GM19372 (cell line): ENCODE results near the gene MCF2L.
"Not testable (repeated sequence)": the region's sequence is repeated elsewhere in the genome, so short reads cannot be mapped to it uniquely, and the experiment has no call there.

ENCODE experiments used
- ATAC-seq: cut with Tn5 transposase; IDR thresholded peaks from one replicate; pipeline ENCODE4 v1.9.1; 2021; ENCODE audit warnings: mild to moderate bottlenecking, low read depth, moderate library complexity; ENCODE audit not compliant: unreplicated experiment

The MCF2L gene

DNA sequence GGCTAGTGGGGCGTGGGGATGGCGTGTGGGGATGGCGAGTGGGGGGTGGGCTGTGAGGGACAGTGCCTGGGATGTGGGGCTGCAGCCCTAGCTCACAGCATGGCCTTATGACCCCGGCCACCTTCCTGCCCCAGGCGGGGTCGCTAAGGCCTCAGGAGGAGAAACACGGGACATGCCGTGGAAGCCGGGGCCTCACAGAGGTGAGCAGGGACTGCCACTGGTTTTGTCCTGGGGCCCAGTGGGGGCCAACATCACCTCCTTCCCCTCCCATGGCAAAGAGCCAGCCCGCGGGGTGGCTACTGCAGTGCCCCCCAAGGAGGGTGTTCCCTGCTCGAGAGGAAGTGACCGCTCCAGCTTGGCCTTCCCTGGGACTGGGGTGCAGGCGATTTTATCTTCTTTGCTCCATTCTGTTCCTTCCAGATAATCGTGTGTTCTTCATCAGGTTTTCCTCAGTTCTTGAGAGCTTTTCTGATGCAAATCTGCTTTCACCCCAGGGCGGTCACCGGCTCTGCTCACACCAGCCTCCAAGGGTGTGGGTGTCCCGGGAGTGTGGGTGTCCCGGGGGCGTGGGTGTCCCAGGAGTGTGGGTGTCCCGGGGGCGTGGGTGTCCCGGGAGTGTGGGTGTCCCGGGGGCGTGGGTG lies 137.8 kb downstream of the MCF2L start:
- ATAC-seq, result no peak

GRCh38 chr13:113108521-113108920 lies 139.5 kb downstream of the MCF2L start:
- ATAC-seq, result not testable (repeated sequence)

GRCh38 chr13:113109151-113110047 lies 140.4 kb downstream of the MCF2L start:
- no peak for ATAC-seq

DNA sequence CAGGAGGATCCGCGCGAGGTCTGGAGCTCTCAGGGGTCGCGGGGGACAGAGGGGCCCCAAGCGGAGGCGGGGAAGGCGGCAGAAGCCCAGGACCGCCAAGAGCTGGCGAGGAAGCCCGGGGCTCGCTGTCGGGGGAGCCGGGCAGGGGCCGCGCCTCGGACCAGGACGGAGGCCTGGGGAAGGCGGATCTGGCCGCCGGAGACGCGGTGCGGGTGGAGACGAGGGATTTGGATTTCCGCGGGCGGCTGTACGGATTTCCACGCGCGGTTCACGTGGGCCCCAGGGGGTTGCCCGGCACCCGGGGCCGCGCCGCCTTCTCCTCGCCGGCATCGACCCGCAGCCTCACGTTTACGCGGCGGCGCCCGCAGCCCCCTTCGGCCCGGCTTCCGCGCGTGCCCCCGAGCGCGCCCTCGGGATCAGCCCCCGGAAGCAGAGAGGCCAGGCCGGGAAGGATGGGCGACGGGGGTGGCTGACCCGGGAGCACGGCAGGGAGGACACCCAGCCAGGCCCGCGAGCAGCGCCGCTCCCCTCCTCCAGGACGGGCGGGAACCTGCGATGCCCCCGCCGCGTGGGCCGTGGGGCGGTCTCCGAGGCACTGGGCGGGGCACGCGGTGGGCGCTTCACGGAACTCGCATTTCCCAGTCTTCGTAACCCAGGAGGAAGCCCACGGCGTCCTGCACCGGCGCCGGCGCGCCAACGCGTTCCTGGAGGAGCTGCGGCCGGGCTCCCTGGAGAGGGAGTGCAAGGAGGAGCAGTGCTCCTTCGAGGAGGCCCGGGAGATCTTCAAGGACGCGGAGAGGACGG lies 141.2 kb downstream of the MCF2L start:
- no peak for ATAC-seq

GRCh38 chr13:113110852-113111315 lies 141.9 kb downstream of the MCF2L start:
- ATAC-seq, result no peak

DNA sequence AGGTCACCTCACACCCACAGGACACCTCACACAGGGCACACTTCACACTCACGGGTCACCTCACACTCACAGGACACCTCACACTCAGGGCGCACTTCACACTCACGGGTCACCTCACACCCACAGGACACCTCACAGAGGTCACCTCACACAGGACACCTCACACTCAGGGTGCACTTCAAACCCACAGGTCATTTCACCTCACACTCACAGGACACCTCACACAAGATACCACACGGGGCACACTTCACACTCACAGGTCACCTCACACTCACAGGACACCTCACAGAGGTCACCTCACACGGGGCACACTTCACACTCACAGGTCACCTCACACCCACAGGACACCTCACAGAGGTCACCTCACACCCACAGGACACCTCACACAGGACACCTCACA lies 142.8 kb downstream of the MCF2L start:
- ATAC-seq, result not testable (repeated sequence)

- ATAC-seq, result not testable (repeated sequence)
Observed at GRCh38 chr13:113112475-113112874, 143.5 kb downstream of the MCF2L start.

DNA sequence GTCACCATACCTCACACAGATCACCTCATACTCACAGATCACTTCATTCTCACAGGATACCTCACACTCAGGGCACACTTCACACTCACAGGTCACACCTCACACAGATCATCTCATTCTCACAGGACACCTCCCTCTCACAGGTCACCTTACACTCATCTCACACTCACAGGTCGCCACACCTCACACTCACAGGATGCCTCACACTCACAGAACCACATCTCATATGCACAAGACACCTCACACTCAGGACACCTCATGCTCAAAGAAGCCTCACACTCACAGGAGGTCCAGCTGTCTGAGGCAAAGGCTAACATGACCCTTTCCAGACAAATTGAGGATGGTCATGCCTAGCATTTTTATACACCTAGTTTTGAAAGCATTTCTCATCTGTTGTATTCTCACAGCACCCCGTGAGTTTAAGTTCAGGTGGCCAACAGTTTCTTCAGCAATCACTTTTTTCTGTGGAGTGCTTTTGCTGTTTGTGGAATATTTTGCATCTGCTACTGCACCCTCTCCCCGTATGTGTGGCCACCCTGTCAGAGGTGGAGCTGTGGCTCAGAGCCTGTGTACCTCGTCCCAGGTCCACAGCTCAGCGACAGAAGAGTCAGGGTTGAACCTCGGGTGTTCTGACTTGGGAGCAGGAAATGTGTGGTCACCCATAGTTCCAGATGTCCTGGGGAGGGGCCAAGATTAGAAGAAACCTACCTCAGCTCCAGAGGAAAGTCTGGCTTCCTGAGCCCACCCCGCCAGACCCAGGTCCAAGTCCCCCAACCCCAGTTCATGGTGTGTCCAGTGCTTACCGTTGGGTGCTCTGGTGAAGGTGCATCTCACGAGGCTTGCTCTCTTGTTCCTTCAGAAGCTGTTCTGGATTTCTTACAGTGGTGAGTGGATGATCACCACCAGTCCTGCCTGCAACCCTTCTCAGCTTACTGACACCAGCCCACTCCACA lies 144.2 kb downstream of the MCF2L start:
- ATAC-seq, result no peak

- no peak for ATAC-seq
Observed at GRCh38 chr13:113113846-113114271, 144.8 kb downstream of the MCF2L start.

GRCh38 chr13:113114511-113115362 lies 145.7 kb downstream of the MCF2L start:
- no peak for ATAC-seq

DNA sequence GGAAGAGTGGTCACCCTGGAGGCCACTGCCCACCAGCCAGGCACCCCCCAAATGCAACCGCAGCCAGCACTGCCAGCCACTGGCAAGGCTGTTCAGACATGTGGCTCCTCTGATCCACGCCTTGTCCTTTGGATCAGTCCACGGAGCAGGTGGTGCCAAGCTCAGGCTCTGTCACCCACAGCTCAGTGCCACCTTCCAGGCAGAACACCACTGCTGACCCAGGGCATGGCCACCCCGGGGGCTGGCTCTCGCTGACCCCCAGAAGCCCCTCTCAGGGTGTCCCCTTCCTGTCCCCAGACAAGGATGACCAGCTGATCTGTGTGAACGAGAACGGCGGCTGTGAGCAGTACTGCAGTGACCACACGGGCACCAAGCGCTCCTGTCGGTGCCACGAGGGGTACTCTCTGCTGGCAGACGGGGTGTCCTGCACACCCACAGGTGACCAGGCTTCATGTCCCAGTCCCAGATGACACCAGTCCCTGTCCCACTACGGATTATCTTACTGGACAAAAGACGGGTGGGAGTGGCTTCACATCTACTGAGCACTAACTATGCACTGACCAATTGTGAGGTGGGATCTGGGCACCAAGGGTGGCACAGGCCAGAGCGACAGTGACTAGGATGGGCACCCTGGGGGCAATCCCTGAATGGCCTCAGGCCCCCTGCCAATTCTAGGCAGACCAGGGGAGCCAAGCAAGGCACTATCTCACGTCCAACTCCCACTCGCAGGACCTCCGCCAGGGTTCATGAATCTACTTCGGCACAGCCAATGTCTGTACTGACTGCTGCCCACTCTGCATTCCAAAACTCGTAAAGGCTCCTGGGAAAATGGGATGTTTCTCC lies 146.6 kb downstream of the MCF2L start:
- ATAC-seq, result no peak

DNA sequence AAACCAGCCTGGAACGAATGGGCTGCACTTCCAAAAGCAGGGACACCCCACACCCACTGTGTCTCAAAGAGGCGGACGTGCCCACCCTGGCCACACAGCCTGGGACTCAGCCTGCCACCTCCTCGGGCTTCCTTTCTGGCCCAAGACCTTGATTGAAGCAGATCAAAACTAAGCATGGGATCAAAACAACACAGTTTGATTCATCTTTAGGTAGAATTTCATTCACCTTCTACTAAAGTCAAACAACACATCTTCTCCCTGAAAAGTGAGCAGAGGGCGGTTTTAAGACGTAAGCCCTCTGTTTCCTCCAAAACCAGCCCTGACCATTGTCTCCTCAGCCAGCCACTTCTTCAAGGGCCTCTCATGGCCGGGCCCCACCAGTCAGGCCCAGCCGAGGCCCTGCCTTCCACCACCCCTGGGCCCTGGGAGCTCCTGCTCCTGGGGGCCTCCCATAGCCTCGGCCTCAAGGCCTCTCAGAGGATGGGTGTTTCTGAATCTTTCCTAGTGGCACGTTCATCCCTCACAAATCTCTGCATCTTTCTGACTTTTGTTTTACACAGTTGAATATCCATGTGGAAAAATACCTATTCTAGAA lies 147.3 kb downstream of the MCF2L start:
- ATAC-seq, result no peak

GRCh38 chr13:113116871-113117271 lies 147.9 kb downstream of the MCF2L start:
- no peak for ATAC-seq

- ATAC-seq, result no peak
Observed at GRCh38 chr13:113117335-113117872, 148.4 kb downstream of the MCF2L start.

GRCh38 chr13:113117911-113118260 lies 148.9 kb downstream of the MCF2L start:
- no peak for ATAC-seq

- no peak for ATAC-seq
Observed at GRCh38 chr13:113118261-113119021, 149.4 kb downstream of the MCF2L start.
